Osteoblast (primary cell): ENCODE data around the gene APBA2. TPM values are rescaled to one million over a fixed set of nuclear protein-coding genes. Genes with fewer than 3 reads are reported as not detected.

Experiments used
- DNase-seq: peaks from one replicate; pipeline ENCODE4 v3.0.0; 2011; ENCODE audit warnings: low spot score, mixed read lengths; ENCODE audit not compliant: insufficient read length; ENCODE audit errors: missing footprints
- H2AFZ ChIP-seq: 2 replicates; pipeline ENCODE4 v1.6.0; 2011; ENCODE audit warnings: mild to moderate bottlenecking, low read length
- H3K27ac ChIP-seq: 2 replicates; pipeline ENCODE4 v1.5.1; 2011; ENCODE audit warnings: mild to moderate bottlenecking, low read depth, low read length, moderate library complexity
- H3K27me3 ChIP-seq: 2 replicates; pipeline ENCODE4 v1.6.0; 2012; ENCODE audit warnings: mild to moderate bottlenecking, control low read depth, inconsistent platforms, low read length, moderate library complexity; ENCODE audit not compliant: insufficient read depth
- H3K36me3 ChIP-seq: 2 replicates; pipeline ENCODE4 v1.5.1; 2011; ENCODE audit warnings: mild to moderate bottlenecking, low read length, control low read depth, moderate library complexity; ENCODE audit not compliant: insufficient read depth
- H3K4me1 ChIP-seq: 2 replicates; pipeline ENCODE4 v1.5.1; 2011; ENCODE audit warnings: mild to moderate bottlenecking, low read length, control low read depth, moderate library complexity; ENCODE audit not compliant: insufficient read depth
- H3K4me2 ChIP-seq: 2 replicates; pipeline ENCODE4 v1.6.0; 2011; ENCODE audit warnings: mild to moderate bottlenecking, low read length; ENCODE audit not compliant: insufficient read depth
- H3K4me3 ChIP-seq: fragments of 200-600 bp; sonication (generic); 3 replicates; pipeline ENCODE4 v1.5.1; 2012; ENCODE audit warnings: mild to moderate bottlenecking, low read length, inconsistent platforms; ENCODE audit not compliant: insufficient read depth
- H3K79me2 ChIP-seq: 2 replicates; pipeline ENCODE4 v1.6.0; 2012; ENCODE audit warnings: mild to moderate bottlenecking, low read length, control low read depth, inconsistent platforms; ENCODE audit not compliant: insufficient read depth
- H3K9me3 ChIP-seq: 2 replicates; pipeline ENCODE4 v1.5.1; 2011; ENCODE audit warnings: low read depth, low read length, control low read depth
- H4K20me1 ChIP-seq: 2 replicates; pipeline ENCODE4 v1.6.0; 2012; ENCODE audit warnings: mild to moderate bottlenecking, low read length, control low read depth; ENCODE audit not compliant: insufficient read depth
- total RNA-seq: library from RNA; depleted of rRNA; stranded (reverse); fragments of >200 nt; gene quantifications from 2 replicates; pipeline ENCODE4 v1.2.3, GENCODE V29; 2012
- TF ChIP-seq, protein P1 (sequence below): IDR thresholded peaks from 2 replicates; pipeline ENCODE4 v1.5.1; 2011; ENCODE audit warnings: mild to moderate bottlenecking, low read depth, low read length, moderate library complexity; ENCODE audit errors: extremely low read depth

The APBA2 gene
- total RNA-seq, 1 donor, result 6.2 TPM

DNA sequence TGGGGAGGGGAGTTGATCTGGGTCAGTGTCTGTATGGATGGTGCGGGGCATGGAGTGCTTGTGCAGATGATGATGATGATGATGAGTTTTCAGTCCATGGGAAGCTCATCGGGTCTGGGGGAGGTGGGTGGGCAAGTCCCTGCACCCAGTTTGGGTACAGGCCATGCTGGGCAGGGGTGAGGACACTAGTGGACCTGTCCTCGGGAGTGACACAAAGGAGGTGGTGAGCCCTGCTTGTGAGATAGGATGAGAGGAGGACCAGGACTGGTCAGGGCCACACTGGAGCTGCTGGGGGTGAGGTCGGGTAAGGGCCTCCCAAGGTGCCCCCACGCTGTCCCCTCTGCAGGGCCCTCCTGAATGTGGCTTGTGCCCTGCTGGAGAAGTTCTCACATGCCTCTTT, 177.9 kb downstream of the APBA2 start:
- Histone ChIP-seq H3K4me3 (no peak overlapping the region), H3K79me2 (no peaks in the 10 kb centered on the region), H3K27ac (no peak overlapping the region), H3K4me1 (no peaks in the 10 kb centered on the region), H3K4me2 (no peak overlapping the region), H4K20me1 (no peaks in the 10 kb centered on the region), H3K9me3 (no peaks in the 10 kb centered on the region), H3K27me3 (no peaks in the 10 kb centered on the region), H3K36me3 (no peaks in the 10 kb centered on the region), H2AFZ (no peak overlapping the region)
- TF ChIP-seq, protein P1, sequence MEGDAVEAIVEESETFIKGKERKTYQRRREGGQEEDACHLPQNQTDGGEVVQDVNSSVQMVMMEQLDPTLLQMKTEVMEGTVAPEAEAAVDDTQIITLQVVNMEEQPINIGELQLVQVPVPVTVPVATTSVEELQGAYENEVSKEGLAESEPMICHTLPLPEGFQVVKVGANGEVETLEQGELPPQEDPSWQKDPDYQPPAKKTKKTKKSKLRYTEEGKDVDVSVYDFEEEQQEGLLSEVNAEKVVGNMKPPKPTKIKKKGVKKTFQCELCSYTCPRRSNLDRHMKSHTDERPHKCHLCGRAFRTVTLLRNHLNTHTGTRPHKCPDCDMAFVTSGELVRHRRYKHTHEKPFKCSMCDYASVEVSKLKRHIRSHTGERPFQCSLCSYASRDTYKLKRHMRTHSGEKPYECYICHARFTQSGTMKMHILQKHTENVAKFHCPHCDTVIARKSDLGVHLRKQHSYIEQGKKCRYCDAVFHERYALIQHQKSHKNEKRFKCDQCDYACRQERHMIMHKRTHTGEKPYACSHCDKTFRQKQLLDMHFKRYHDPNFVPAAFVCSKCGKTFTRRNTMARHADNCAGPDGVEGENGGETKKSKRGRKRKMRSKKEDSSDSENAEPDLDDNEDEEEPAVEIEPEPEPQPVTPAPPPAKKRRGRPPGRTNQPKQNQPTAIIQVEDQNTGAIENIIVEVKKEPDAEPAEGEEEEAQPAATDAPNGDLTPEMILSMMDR, result no peak
- no peak for DNase-seq

DNA sequence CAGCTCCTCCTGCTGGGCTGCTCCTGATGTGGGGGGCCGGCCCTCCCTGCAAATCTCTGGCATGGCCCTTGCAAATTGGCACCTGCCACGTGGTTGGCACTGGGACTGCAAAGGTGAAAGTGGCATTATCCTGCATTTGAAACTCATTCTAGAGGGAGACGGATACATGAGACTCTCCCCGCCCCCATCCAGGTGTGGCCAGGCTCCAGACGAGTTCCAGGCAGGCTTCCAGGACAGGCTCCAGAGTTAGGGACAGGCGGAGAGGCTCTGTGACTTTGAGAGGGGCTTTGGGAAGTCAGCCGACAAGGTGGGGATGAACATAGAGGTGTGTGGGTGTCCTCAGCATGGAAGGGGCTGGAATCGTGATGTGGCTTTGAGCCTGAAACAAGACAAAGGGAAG, 178.5 kb downstream of the APBA2 start:
- H2AFZ ChIP-seq, result no peak overlapping the region
- H3K36me3 ChIP-seq, result no peaks in the 10 kb centered on the region
- H3K27me3 ChIP-seq, result no peaks in the 10 kb centered on the region
- no peaks in the 10 kb centered on the region for H4K20me1 ChIP-seq
- H3K9me3 ChIP-seq, result no peaks in the 10 kb centered on the region
- H3K4me2 ChIP-seq, result no peak overlapping the region
- no peak overlapping the region for H3K27ac ChIP-seq
- no peaks in the 10 kb centered on the region for H3K4me1 ChIP-seq
- no peaks in the 10 kb centered on the region for H3K79me2 ChIP-seq
- TF ChIP-seq, protein P1, result no peak
- H3K4me3 ChIP-seq, result no peak overlapping the region
- no peak for DNase-seq

DNA sequence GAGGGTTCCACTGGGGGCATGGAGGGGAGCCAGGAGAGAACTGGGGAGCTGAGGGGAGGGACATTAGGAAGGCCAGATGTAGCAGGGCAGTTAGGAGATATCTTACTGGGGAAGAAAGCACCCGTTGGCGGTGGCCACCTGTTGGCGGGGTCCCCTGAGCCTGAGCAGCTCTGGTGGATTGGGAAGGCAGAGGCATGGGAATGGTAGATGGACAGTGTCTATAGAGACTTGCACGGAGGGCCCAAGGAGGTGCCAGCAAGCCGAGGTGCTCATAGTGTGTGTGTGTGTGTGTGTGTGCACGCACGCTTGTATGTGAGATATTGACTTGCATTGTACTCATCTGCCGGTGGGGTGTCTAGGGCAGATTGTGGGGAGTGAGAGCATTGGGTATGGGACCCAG, 179.0 kb downstream of the APBA2 start:
- H2AFZ ChIP-seq, result no peak overlapping the region
- no peak overlapping the region for H3K27ac ChIP-seq
- no peaks in the 10 kb centered on the region for H3K27me3 ChIP-seq
- no peaks in the 10 kb centered on the region for H4K20me1 ChIP-seq
- H3K4me3 ChIP-seq, result no peak overlapping the region
- DNase-seq, result no peak
- no peaks in the 10 kb centered on the region for H3K9me3 ChIP-seq
- H3K4me2 ChIP-seq, result no peak overlapping the region
- no peaks in the 10 kb centered on the region for H3K36me3 ChIP-seq
- H3K79me2 ChIP-seq, result no peaks in the 10 kb centered on the region
- H3K4me1 ChIP-seq, result no peaks in the 10 kb centered on the region
- TF ChIP-seq, protein P1, result no peak

DNA sequence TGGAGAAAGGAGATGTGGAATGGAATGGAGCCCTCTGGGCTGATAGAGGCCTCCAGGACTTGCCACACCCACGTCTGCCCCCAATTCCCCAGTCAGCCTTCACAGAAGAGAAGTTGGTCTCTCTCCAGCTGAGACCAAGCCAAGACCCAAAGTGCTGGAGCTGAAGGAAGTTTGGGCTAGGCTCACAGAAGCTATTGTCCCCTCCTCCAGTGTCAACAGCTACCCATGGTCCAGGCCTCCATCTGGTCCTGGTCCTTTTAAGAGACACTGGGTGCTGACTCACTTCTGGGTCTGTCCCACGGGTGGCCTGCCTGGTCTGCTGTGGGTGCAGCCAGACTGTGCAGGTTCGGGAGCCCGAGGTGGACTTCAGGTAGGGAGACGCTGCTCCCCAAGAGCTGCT, 179.8 kb downstream of the APBA2 start:
- no peak for DNase-seq
- Histone ChIP-seq H4K20me1 (no peaks in the 10 kb centered on the region), H3K9me3 (no peaks in the 10 kb centered on the region), H2AFZ (no peak overlapping the region), H3K79me2 (no peaks in the 10 kb centered on the region), H3K4me1 (no peaks in the 10 kb centered on the region), H3K36me3 (no peaks in the 10 kb centered on the region), H3K27me3 (no peaks in the 10 kb centered on the region), H3K27ac (no peak overlapping the region), H3K4me2 (no peak overlapping the region), H3K4me3 (no peak overlapping the region)
- TF ChIP-seq, protein P1, result no peak
